ENCODE measurements around the gene DEPDC5.

DEPDC5 gene

DNA sequence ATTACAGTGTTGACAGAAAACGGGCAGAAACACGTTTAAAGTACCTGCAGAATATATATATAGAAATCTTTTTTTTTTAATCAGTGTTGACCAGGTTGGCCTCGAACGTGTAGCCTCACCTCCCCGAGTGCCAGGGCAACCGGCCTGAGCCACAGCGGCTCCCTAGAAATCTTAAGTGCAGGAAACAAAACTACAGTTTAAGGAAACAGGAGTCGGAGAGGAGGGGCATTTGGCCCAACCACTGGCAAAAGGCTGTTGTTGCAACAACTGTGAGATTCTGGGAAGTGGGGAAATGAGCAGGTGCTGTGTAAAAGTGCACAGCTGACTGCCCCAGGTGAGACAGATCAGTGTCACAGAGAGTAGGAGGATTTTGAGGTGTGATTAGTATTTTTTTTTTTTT lies 194.2 kb downstream of the DEPDC5 start:
- no peak overlapping the region for H3K4me3 ChIP-seq (ENCODE audit: low read depth, low read length)
- TF ChIP-seq, protein P1, sequence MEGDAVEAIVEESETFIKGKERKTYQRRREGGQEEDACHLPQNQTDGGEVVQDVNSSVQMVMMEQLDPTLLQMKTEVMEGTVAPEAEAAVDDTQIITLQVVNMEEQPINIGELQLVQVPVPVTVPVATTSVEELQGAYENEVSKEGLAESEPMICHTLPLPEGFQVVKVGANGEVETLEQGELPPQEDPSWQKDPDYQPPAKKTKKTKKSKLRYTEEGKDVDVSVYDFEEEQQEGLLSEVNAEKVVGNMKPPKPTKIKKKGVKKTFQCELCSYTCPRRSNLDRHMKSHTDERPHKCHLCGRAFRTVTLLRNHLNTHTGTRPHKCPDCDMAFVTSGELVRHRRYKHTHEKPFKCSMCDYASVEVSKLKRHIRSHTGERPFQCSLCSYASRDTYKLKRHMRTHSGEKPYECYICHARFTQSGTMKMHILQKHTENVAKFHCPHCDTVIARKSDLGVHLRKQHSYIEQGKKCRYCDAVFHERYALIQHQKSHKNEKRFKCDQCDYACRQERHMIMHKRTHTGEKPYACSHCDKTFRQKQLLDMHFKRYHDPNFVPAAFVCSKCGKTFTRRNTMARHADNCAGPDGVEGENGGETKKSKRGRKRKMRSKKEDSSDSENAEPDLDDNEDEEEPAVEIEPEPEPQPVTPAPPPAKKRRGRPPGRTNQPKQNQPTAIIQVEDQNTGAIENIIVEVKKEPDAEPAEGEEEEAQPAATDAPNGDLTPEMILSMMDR (IDR thresholded peaks at IDR 0.05; ENCODE audit: borderline replicate concordance, insufficient read depth, low read depth, low read length), result no peak

DNA sequence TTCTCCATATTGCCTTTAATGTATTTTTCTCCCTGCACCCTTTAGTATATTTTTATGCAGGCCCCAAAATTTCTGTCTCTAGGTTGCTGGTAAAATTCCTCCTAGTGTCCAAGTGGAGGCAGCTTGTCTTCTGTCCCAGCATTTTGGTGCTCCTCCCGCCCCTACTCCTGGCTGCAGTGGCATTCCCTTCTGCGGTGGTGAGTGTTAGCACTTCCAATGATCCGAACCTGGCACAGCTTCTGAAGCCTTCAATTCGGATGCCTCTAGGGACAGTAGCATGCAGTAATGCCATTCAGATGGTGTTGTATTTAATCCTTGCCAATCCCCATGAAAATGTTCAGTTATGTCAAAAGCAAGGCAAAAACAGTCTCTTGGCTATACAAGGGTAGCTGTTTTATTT lies 196.4 kb downstream of the DEPDC5 start:
- TF ChIP-seq, protein P1 (IDR thresholded peaks at IDR 0.05; ENCODE audit: borderline replicate concordance, insufficient read depth, low read depth, low read length), result no peak
- no peak overlapping the region for H3K4me3 ChIP-seq (ENCODE audit: low read depth, low read length)

DNA sequence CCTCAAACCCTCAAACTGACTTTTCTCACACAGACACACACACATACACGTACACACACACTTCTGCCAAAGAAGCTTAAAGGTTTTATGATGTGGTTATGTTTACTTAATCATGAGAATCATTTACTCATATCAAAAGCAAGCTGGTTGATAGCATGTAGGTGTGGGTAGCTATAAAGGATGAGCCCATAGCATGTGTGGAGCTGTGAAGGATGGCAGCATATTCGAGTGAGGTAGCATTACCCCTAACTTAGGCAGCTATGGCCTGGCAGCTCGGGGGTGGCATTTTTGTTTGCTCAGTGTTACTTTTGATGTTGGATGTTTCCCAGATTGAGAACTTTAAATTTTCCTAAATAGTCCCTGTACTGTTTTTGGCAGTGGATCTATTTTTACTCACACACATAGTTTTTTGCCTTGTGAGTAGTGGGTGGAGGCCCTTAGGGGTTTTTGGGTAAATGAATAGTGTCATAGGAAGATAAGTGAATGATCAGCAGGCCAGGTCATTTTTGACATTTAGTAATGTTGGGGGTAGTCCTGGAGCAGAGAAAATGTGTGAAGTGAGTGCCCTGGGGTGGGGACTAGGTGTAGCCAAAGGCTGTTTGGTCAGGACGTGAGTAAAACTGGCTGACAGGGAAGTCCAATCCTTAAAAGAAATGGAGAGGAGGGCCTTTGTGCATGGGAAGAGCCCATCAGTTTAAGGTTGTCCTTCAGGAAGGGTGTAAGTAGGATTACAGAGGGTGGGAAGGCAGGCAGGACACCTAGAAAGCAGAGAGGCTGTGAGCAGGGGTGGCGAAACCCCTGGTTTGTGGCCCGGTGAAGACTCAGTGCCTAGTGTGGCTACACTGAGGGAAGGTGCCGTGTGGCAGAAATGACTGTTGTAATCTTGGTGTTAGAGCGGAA lies 197.6 kb downstream of the DEPDC5 start:
- TF ChIP-seq, protein P1 (IDR thresholded peaks at IDR 0.05; ENCODE audit: borderline replicate concordance, insufficient read depth, low read depth, low read length), result no peak
- no peak overlapping the region for H3K4me3 ChIP-seq (ENCODE audit: low read depth, low read length)

DNA sequence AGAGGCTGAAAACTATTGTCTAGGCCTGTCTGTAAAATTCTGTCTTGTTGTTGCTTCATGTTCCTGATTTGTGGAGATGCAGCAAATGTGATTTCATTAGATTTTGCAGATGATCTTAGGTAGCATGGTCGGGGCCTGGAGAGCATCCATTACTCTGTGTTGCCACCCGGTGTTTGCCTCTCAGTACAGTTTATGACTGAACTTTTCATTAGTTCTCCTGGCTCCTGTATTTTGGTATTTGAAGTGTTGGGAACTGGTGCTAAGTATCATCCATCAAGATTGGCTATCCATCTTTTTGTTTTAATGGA lies 198.2 kb downstream of the DEPDC5 start:
- TF ChIP-seq, protein P1 (IDR thresholded peaks at IDR 0.05; ENCODE audit: borderline replicate concordance, insufficient read depth, low read depth, low read length), result no peak

DNA sequence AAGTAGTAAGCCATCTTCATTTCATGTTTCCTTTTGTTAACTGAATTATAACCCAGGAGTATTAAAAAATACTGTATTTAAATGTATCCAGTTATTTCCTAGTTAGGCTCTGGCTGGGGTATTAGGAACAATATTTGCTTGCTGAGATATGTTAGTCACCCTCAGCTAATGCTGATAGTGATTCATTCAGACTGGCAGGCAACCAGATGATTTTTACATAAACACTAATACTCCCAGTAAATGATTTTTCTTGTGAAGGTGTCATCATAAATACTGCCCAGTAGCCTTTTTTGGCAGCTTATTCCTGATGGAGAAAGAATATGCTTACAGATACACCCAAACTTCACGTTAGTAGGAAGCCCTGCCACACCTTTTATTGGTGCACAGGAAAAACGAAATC lies 198.7 kb downstream of the DEPDC5 start:
- H3K4me3 ChIP-seq (ENCODE audit: low read depth, low read length), result no peak overlapping the region
- TF ChIP-seq, protein P1 (IDR thresholded peaks at IDR 0.05; ENCODE audit: borderline replicate concordance, insufficient read depth, low read depth, low read length), result no peak

More for the DNA sequence above, 198.2 kb downstream of the DEPDC5 start:
- H3K4me3 ChIP-seq (ENCODE audit: low read depth, low read length), result no peak overlapping the region

DNA sequence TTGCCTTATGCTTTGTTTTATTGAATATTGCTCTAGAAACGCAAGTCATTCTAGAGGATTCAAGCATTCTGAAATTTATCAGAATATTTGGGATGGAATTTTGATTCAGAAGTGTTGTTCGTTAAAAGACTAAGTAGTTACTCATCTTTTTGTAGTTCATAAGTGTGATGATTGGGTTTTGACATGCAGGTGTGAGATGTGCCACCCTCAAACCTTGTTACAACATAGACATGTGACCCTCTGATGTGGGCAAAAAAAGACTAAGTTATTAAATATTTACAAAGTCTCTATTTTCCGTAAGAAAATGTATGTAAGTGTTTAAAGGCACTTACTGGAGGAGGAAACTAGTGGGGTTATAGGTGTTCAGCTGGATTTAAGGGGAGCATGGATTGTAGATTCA lies 199.4 kb downstream of the DEPDC5 start:
- TF ChIP-seq, protein P1 (IDR thresholded peaks at IDR 0.05; ENCODE audit: borderline replicate concordance, insufficient read depth, low read depth, low read length), result no peak
- no peak overlapping the region for H3K4me3 ChIP-seq (ENCODE audit: low read depth, low read length)

Measured in GM12875 (cell line).